ENCODE data around the gene CRB3.
"Not testable (repeated sequence)": the region's sequence is repeated elsewhere in the genome, so short reads cannot be mapped to it uniquely, and the experiment has no call there.

CRB3 gene

GRCh38 chr19:6464070-6464873 lies at the start of gene CRB3:
Gene CRB3 (plus strand): TSS chr19:6464271. CDS start chr19:6464702, 431 bp downstream.
- no peak for DNase-seq (ENCODE audit: low read depth)

GRCh38 chr19:6414793-6415590 lies 49.1 kb upstream of the CRB3 start:
- DNase-seq (ENCODE audit: low read depth): no peak

- no peak for DNase-seq (ENCODE audit: low read depth)
These were observed 48.4 kb upstream of the CRB3 start for GRCh38 chr19:6415591-6416190.

GRCh38 chr19:6416658-6417405 lies 47.2 kb upstream of the CRB3 start:
- DNase-seq (ENCODE audit: low read depth): no peak

GRCh38 chr19:6417713-6418561 lies 46.1 kb upstream of the CRB3 start:
- no peak for DNase-seq (ENCODE audit: low read depth)

GRCh38 chr19:6418562-6418932 lies 45.5 kb upstream of the CRB3 start:
- DNase-seq (ENCODE audit: low read depth): no peak

GRCh38 chr19:6421075-6422014 lies 42.7 kb upstream of the CRB3 start:
- no peak for DNase-seq (ENCODE audit: low read depth)

GRCh38 chr19:6423499-6424194 lies 40.4 kb upstream of the CRB3 start:
- DNase-seq (ENCODE audit: low read depth): no peak

GRCh38 chr19:6424195-6424938 lies 39.7 kb upstream of the CRB3 start, which contains the start of gene KHSRP:
Gene KHSRP (minus strand): TSS chr19:6424811. CDS start chr19:6424701, 110 bp downstream.
- DNase-seq (ENCODE audit: low read depth): peak; percentile 34

- DNase-seq (ENCODE audit: low read depth): peak; percentile 97
These were observed 38.9 kb upstream of the CRB3 start for GRCh38 chr19:6424939-6425731.

GRCh38 chr19:6425732-6426620 lies 38.1 kb upstream of the CRB3 start:
- no peak for DNase-seq (ENCODE audit: low read depth)

GRCh38 chr19:6427131-6427530 lies 36.9 kb upstream of the CRB3 start:
- no peak for DNase-seq (ENCODE audit: low read depth)

GRCh38 chr19:6428692-6429418 lies 35.2 kb upstream of the CRB3 start:
- not testable (repeated sequence) for DNase-seq (ENCODE audit: low read depth)

GRCh38 chr19:6429419-6430221 lies 34.5 kb upstream of the CRB3 start:
- no peak for DNase-seq (ENCODE audit: low read depth)

- DNase-seq (ENCODE audit: low read depth): no peak
These were observed 32.2 kb upstream of the CRB3 start for GRCh38 chr19:6431891-6432290.
